Activated CD8-positive, alpha-beta memory T cell treated with anti-CD3 and anti-CD28 coated beads for 36 hours (primary cell): Measurements from ENCODE around the gene DEFB119. TPM values are rescaled to one million over a fixed set of nuclear protein-coding genes. Genes with fewer than 3 reads are reported as not detected.
"Not testable (repeated sequence)": the region's sequence is repeated elsewhere in the genome, so short reads cannot be mapped to it uniquely, and the experiment has no call there.

Experiments used
- CTCF ChIA-PET: fragments of 350-600 bp; sonication (Branson Sonifier 250); formaldehyde crosslinking; loops from one replicate; lab custom pipeline; 2021; ENCODE audit warnings: antibody characterized with exemption; lab: Charles Lee
- POLR2A ChIA-PET: fragments of 350-600 bp; sonication (Branson Sonifier 250); formaldehyde crosslinking; loops from one replicate; lab custom pipeline; 2021; ENCODE audit warnings: antibody characterized with exemption; lab: Charles Lee
- total RNA-seq, 2 experiments: library from RNA; stranded (reverse); gene quantifications; one replicate each; pipeline ENCODE4 v1.2.3, GENCODE V29; 2021

Gene DEFB119, protein sequence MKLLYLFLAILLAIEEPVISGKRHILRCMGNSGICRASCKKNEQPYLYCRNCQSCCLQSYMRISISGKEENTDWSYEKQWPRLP
- total RNA-seq: not detected

DNA sequence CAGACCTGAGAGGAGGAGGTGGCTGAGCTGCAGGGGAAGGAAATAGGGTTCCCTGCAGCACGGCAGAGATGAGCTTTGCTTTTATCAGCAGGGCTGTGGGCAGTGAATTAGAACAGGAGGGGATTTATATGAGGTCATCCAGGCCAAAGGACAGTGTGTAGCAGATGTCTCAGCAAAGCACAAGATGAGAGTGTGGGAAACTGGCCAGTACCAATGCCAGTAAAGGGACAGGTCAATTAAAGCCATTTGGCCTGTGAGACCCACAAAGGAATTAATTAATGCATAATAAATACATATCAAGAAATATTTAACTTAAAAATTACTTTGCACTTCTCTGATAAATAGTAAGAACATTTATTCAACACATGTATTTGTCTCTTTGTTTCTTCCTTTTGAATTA lies at the start of gene DEFB119:
TSS of gene DEFB119 (minus strand) at position 101 of the 400 bp plus-strand sequence. CDS start 107 bp downstream, outside the sequence.
- ChIA-PET CTCF (no interaction called here), POLR2A (no interaction called here)

DNA sequence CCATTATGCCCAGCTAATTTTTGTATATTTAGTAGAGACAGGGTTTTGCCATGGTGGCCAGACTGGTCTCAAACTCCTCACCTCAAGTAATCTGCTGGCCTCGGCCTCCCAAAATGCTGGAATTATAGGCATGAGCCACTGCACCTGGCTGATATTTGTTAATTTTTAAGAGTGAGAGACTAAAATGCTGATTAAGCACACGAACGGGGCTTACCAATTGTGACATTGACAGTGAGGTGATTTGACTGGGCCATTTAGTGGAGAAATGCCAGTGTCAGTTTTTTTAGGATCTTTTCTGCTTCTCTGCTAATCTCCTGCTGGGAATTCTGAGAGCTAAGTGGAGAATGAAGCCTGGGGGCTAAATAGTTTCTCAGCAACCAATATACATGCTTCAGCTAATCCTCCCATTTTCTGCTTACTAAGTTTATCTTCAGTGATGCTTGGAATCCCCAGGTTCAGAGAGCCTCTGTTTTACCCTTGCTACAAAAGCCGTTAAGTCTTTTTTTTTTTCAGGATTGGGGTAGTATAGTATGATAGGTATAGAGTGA lies 40.3 kb upstream of the DEFB119 start:
- ChIA-PET POLR2A (no interaction called here), CTCF (no interaction called here)

DNA sequence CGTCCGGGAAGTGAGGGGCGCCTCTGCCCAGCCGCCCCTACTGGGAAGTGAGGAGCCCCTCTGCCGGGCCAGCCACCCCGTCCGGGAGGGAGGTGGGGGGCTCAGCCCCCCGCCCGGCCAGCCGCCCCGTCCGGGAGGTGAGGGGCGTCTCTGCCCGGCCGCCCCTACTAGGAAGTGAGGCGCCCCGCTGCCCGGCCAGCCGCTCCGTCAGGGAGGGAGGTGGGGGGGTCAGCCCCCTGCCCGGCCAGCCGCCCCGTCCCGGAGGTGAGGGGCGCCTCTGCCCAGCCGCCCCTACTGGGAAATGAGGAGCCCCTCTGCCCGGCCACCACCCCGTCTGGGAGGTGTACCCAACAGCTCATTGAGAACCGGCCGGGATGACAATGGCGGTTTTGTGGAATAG lies 37.2 kb upstream of the DEFB119 start:
- CTCF ChIA-PET, POLR2A ChIA-PET: not testable (repeated sequence)

DNA sequence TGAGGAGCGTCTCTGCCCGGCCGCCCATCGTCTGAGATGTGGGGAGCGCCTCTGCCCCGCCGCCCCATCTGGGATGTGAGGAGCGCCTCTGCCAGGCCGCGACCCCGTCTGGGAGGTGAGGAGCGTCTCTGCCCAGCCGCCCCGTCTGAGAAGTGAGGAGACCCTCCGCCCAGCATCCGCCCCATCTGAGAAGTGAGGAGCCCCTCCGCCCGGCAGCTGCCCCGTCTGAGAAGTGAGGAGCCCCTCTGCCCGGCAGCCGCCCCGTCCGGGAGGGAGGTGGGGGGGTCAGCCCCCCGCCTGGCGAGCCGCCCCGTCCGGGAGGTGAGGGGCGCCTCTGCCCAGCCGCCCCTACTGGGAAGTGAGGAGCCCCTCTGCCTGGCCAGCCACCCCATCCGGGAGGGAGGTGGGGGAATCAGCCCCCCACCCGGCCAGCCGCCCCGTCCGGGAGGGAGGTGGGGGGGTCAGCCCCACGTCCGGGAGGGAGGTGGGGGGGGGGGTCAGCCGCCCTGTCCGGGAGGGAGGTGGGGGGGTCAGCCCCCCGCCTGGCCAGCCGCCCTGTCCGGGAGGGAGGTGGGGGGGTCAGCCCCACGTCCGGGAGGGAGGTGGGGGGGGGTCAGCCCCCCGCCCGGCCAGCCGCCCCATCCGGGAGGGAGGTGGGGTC lies 36.6 kb upstream of the DEFB119 start:
- CTCF ChIA-PET, POLR2A ChIA-PET: not testable (repeated sequence)

DNA sequence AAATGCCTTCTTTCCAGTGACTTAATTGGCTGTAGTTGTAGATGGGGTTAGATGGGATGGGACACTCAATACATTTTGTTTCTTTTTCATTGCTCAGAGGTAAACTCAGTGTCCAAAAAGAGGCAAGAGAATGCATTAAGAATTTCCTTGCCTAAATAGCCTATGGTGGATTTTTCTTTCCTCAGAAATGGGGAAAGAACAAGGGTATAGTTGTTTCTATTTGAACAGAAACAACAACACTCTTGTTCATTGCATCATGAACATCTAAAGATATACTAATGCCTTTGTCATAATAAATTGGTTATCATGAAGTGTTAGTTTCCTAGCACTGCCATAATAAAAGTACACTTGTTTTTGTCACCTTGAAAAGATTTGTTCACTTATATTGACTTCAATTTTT lies 35.4 kb upstream of the DEFB119 start:
- ChIA-PET CTCF (no interaction called here), POLR2A (no interaction called here)

DNA sequence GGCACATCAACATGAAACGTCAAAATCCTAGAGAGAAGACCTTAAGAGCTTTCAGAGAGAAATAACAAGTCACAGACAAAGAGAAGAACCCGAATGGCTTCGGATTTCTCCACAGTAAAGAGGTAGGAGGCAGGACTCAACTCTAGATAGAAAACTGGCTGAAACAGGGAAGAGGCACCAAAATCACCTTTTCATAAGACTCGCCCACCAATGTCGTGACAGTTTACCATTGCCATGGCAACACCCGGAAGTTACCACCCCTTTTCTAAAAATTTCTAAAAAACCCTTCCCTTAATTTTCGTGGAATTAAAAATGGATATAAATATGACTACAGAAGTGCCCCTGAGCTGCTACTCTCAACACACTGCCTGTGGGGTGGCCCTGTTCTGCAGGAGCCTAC lies 27.9 kb upstream of the DEFB119 start:
- ChIA-PET CTCF (interaction anchor here (0.6 kb wide), 1 partner anchor 45 kb away, joined by 4 read pairs; no protein-coding TSS in a partner anchor), POLR2A (no interaction called here)

DNA sequence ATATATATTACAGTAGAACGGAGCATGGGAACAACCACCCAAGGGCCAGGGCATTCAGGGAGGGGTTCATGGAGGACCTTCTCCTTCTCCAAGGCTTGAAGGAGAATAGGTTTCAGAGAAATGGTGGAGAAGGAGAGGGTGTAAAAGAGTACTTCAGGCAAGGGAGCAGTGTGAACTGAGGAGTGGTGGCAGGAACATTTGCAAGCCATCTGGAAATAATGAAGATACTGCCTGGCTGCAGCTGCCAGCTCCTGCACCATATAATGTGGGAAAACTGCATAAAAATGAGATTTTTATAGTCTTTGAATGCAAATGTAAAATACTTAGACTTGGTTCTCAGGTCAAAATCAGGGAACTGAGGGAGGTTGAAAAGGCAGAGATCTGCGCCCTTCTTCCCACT lies 25.3 kb upstream of the DEFB119 start:
- ChIA-PET CTCF (no interaction called here), POLR2A (no interaction called here)

DNA sequence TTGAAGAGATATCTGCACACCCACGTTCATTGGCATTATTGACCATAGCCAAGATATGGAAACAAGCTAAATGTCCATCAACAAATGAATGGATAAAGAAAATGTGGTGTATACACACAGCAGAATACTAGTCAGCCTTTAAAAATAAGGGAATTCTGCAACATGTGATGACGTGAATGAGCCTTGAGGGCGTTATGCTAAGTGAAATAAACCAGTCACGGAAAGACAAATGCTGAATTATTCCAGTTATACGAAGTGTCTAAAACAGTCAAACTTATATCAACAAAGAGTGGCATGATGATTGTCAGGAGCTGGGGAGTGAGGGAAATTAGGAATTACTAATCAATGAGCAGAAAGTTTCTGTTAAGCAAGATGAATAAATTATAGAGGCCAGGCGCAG lies 24.0 kb upstream of the DEFB119 start:
- POLR2A ChIA-PET: no interaction called here

DNA sequence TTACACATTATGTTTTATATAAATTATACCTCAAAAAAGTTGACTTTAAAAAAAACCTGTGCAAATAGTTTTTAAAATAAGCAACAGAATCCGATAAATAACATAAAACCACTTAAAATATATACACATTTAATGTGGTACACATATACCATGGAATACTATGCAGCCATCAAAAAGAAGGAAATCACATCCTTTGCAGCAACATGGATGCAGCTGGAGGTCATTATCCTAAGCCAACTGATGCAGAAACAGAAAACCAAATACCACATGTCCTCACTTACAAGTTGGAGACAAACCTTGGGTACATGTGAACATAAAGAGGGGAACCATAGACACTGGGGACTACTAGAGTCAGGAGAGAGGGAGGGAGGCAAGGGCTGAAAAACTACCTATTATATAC lies 19.6 kb upstream of the DEFB119 start:
- CTCF ChIA-PET: no interaction called here
- POLR2A ChIA-PET: no interaction called here

More for the DNA sequence above, 24.0 kb upstream of the DEFB119 start:
- CTCF ChIA-PET: no interaction called here

DNA sequence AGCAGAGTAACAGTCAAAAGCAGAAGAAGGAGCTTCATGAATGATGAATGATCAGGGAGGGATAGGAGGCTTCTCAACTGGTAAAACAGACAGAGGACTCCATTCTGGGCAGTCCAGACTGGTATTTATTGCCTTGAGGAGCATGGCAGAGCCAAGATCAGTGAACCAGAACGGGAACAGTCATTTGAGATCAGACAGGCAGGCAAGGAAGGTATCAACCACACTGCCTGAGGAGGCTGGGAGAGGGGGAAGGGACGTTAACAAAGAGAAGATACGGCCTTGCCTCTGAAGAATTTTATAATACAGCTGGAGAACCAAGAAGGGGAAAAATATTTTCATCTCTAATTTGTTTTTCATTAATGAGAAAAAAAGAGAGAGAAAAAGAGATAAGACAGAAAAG lies 15.7 kb upstream of the DEFB119 start, which contains the start of gene DEFB121:
TSS of gene DEFB121 (minus strand) at position 101 of the 400 bp plus-strand sequence. CDS start at position 38, 63 bp downstream.
- POLR2A ChIA-PET: no interaction called here
- CTCF ChIA-PET: no interaction called here

DNA sequence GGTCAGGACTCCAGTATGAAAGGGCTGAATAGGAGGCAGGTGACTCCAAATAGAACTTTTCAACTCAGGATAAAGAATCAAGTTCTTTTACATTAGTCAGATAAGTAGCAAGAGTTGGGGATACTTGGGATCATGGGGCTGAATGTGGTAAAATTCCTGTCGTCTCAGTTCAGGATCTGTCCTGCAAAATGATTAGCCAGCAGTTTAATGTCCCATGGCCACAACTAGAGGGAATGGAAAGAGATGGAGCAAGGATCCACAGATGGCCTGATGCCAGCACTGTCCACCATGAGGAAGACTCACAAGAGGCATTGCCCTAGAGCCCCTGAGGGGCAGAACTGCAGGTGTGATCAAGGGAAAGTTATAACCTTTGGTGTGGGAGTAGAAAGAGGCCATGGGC lies 13.5 kb upstream of the DEFB119 start:
- POLR2A ChIA-PET: no interaction called here
- CTCF ChIA-PET: no interaction called here

DNA sequence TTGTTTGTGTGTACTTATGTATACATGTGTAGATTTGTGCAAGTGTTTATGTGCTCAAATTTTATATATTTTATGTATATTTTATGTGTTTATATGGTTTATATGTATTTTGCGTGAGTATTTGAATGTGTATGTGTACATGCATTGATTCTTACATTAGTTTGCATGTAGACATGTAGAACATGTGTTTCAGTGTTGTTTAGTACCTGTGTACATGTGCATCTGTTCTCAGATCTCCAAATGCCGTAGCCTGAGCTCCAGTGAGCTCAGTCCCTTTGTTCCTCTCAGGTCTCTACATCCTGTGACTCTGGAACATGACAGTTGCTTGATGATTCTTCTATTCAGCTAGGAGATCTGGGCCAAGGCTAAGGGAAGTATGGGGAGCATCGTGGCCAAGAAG lies 4.5 kb upstream of the DEFB119 start:
- ChIA-PET CTCF (no interaction called here), POLR2A (no interaction called here)

DNA sequence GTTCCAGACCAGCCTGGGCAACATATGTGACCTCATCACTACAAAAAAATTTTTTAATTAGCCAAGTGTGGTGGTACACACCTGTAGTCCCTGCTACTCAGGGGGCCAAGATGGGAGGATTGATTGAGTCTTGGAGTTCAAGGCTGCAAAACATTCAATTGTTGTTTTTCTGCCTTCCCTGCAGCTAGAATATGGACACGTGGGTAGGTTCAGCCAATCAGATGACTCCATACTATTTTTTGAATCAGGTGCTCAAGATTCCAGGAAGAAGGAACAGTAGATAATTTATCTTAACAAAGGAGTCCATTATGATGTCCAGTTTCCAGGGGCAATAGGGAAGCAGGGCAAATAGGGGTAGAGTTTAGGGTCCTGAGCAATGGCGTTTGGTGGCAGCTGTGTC lies 2.4 kb upstream of the DEFB119 start:
- ChIA-PET CTCF (no interaction called here), POLR2A (no interaction called here)

DNA sequence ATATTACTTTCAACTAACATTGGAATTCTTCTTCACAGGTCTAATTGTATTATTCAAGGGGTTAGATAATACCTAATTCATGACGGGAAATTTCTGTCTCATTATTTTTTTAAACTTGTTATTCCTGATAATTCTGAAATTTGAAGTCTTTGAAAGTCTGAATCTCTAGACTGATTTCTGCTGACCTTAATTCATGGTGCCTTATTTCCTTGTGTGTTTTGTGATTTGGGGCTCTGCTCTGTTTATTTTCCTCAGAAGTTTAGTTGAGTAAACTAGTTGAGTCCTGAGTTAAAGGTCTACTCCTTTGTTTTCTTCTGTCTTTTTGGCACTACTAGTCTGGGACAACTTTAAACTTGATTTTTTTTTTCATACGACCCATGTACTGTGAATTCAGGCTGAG lies 16.0 kb downstream of the DEFB119 start:
- ChIA-PET CTCF (no interaction called here), POLR2A (no interaction called here)

DNA sequence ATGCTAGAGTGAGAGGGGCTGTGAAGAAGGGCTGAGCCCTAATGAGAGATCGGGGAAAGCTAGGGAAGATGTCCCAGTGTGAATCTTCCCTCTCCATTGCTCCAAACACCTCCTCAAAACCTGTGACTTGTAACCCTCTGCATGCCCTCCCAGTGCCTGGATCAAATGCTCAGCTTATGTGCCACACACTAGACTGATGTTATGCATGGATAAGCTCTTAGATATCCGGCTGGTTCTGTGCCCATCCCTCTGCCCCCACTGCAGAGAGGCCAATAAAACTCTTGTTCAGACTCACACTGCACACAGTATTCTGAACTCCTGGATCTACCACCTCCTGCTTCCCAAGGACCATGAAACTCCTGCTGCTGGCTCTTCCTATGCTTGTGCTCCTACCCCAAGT lies 22.1 kb downstream of the DEFB119 start, which contains the start of gene DEFB118:
TSS of gene DEFB118 (plus strand) at position 301 of the 400 bp plus-strand sequence. CDS start at position 351, 50 bp downstream.
- ChIA-PET POLR2A (no interaction called here), CTCF (no interaction called here)

DNA sequence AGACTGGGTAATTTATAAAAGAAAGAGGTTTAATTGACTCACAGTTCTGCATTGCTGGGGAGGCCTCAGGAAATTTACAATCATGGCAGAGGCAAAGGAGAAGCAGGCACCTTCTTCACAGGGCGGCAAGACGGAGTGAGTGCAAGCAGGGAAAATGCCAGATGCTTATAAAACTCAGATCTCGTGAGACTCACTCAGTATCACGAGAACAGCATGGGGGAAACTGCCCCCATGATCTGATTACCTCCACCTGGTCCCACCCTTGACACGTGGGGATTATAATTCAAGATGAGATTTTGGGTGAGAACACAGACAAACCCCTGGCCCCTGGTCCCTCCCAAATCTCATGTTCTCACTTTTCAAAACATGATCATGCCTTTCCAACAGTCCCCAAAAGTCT lies 26.1 kb downstream of the DEFB119 start:
- POLR2A ChIA-PET, CTCF ChIA-PET: not testable (repeated sequence)

DNA sequence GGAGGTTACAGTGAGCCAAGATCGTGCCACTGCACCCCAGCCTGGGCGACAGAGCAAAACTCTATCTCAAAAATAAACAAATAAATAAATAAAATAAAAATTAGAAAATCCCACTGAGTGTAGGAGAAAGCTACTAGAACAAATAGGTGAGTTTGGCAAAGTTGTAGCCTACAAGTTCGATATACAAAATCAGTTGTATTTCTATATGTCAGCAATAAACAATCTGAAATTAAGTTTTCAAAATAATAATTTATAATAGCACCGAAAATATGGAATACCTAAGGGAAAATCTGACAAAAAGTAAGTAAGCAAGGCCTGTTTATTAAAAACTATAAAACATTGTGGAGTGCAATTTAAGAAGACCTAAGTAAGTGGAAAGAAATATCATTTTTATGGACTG lies 27.1 kb downstream of the DEFB119 start:
- ChIA-PET POLR2A (no interaction called here), CTCF (no interaction called here)

DNA sequence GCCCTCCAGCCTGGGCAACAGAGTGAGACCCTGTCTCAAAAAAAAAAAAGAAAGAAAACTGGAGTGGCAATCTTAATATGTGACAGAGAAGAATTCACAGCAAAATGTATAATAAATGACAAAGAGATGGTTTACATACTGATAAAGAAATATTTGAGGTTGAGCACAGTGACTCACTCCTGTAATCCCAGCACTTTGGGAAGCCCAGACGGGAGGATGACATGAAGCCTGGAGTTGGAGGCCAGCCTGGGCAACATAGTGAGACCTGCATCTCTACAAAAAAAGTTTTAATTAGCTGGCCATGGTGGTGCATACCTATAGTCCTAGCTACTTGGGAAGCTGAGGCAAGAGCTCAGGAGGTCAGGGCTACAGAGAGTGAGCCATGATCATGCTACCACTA lies 34.4 kb downstream of the DEFB119 start:
- POLR2A ChIA-PET: no interaction called here
- CTCF ChIA-PET: no interaction called here

DNA sequence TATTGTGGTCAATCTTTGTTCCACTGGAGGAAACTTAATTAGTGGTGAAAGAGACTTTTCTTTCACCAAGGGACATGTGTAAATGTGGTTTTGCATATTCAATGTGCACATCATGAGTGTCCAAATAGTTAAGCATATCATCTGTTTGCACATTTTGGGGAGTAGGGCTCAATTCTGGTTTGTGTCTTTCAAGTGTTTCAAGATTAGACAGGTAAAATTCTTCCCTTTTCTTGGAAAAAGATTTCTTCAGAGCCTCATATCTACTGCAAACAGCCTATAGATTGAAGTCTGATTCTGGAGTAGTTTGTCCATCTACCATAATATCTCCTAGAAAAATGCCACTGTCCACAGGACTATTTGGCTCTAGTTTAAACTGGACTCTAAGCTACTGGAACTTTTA lies 48.9 kb downstream of the DEFB119 start:
- ChIA-PET POLR2A (no interaction called here), CTCF (no interaction called here)

DNA sequence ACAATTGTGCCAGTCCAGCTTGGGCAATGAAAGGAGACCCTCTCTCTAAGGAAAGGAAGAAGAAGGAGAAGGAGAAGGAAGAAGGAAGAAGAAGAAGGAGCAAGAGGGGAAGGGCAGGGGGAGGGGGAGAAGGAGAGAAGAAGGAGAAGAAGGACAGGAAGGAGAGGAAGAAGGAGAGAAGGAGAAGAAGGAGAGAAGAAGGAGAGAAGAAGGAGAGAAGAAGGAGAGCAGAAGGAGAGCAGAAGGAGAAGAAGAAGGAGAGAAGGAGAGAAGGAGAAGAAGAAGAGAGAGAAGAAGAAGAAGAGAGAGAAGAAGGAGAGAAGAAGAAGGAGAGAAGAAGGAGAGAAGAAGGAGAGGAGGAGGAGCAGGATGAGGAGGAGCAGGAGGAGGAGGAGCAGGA lies 59.5 kb downstream of the DEFB119 start:
- ChIA-PET CTCF (no interaction called here), POLR2A (no interaction called here)
